ENCODE measurements around the gene CENPP. TPM values are rescaled to one million over a fixed set of nuclear protein-coding genes. Genes with fewer than 3 reads are reported as not detected.

Gene CENPP
- total RNA-seq, 4 donors from 2014 or later, result 14.1 to 39.5 (median 19.2) TPM

- Histone ChIP-seq H3K27me3 (no peaks in the 10 kb centered on the region), H3K36me3 (no peaks in the 10 kb centered on the region), H3K27ac (peak overlapping the region; percentile 15), H3K4me3 (no peak overlapping the region), H3K4me1 (peaks cover 60% of the 10 kb centered on the region), H3K9me3 (no peaks in the 10 kb centered on the region)
- WGBS, result 75% methylated on average over 2 of the region's 2 CpGs
- no peak for DNase-seq (ENCODE audit: low spot score in 2 of 2)
- TF ChIP-seq POLR2AphosphoS5 (IDR thresholded peaks at IDR 0.05) (no peak), POLR2A (IDR thresholded peaks at IDR 0.05) (no peak), EP300 (IDR thresholded peaks at IDR 0.05) (no peak), CTCF (IDR thresholded peaks at IDR 0.05) (no peak)
Observed at GRCh38 chr9:92598382-92598781, 272.6 kb downstream of the CENPP start.

GRCh38 chr9:92599938-92600461, 274.2 kb downstream of the CENPP start:
- peak overlapping the region; percentile 90 for H3K27ac ChIP-seq
- peak overlapping the region; percentile 31 for H3K4me3 ChIP-seq
- no peaks in the 10 kb centered on the region for H3K9me3 ChIP-seq
- no peaks in the 10 kb centered on the region for H3K27me3 ChIP-seq
- WGBS, result 50% methylated on average over 4 of the region's 4 CpGs
- DNase-seq (ENCODE audit: low spot score in 2 of 2), result no peak
- peaks cover 53% of the 10 kb centered on the region for H3K4me1 ChIP-seq
- H3K36me3 ChIP-seq, result no peaks in the 10 kb centered on the region
- TF ChIP-seq POLR2A (IDR thresholded peaks at IDR 0.05) (no peak), EP300 (IDR thresholded peaks at IDR 0.05) (no peak), CTCF (IDR thresholded peaks at IDR 0.05) (no peak), POLR2AphosphoS5 (IDR thresholded peaks at IDR 0.05) (no peak)

- Histone ChIP-seq H3K27me3 (no peaks in the 10 kb centered on the region), H3K4me3 (peak overlapping the region; percentile 31), H3K9me3 (no peaks in the 10 kb centered on the region), H3K27ac (peak overlapping the region; percentile 90), H3K36me3 (no peaks in the 10 kb centered on the region), H3K4me1 (peaks cover 53% of the 10 kb centered on the region)
- DNase-seq (ENCODE audit: low spot score in 2 of 2), result no peak
- 50% methylated on average over 12 of the region's 12 CpGs for WGBS
- TF ChIP-seq POLR2AphosphoS5 (IDR thresholded peaks at IDR 0.05), result no peak
- no peak for TF ChIP-seq CTCF (IDR thresholded peaks at IDR 0.05)
- no peak for TF ChIP-seq POLR2A (IDR thresholded peaks at IDR 0.05)
- no peak for TF ChIP-seq EP300 (IDR thresholded peaks at IDR 0.05)
Observed at GRCh38 chr9:92600462-92601261, 274.9 kb downstream of the CENPP start.

- H3K9me3 ChIP-seq, result no peaks in the 10 kb centered on the region
- H3K36me3 ChIP-seq, result no peaks in the 10 kb centered on the region
- TF ChIP-seq CTCF (IDR thresholded peaks at IDR 0.05) (no peak), POLR2A (IDR thresholded peaks at IDR 0.05) (no peak), EP300 (IDR thresholded peaks at IDR 0.05) (no peak), POLR2AphosphoS5 (IDR thresholded peaks at IDR 0.05) (no peak)
- H3K27me3 ChIP-seq, result no peaks in the 10 kb centered on the region
- H3K4me1 ChIP-seq, result peaks cover 58% of the 10 kb centered on the region
- 59% methylated on average over 12 of the region's 12 CpGs for WGBS
- H3K4me3 ChIP-seq, result peak overlapping the region; percentile 31
- peak overlapping the region; percentile 90 for H3K27ac ChIP-seq
- DNase-seq (ENCODE audit: low spot score in 2 of 2), result no peak
Observed at GRCh38 chr9:92601451-92601850, 275.7 kb downstream of the CENPP start.

GRCh38 chr9:92602413-92602812, 276.7 kb downstream of the CENPP start:
- H3K27me3 ChIP-seq, result no peaks in the 10 kb centered on the region
- DNase-seq (ENCODE audit: low spot score in 2 of 2), result no peak
- peak overlapping the region; percentile 90 for H3K27ac ChIP-seq
- H3K4me1 ChIP-seq, result peaks cover 67% of the 10 kb centered on the region
- no peak for TF ChIP-seq EP300 (IDR thresholded peaks at IDR 0.05)
- no peak for TF ChIP-seq POLR2A (IDR thresholded peaks at IDR 0.05)
- no peak for TF ChIP-seq POLR2AphosphoS5 (IDR thresholded peaks at IDR 0.05)
- no peak overlapping the region for H3K4me3 ChIP-seq
- H3K9me3 ChIP-seq, result no peaks in the 10 kb centered on the region
- 78% methylated on average over 9 of the region's 10 CpGs for WGBS
- no peaks in the 10 kb centered on the region for H3K36me3 ChIP-seq

Data from suprapubic skin (tissue), 4 donors.